Spinal cord (tissue), 10 donors: ENCODE measurements around the gene PRRC1. TPM values are rescaled to one million over a fixed set of nuclear protein-coding genes. Genes with fewer than 3 reads are reported as not detected.

Experiments
- DNase-seq, 6 donors: peaks; one replicate each; pipeline versions ENCODE4 v3.0.0 to v3.0.0-alpha.2; 2013 to 2015; ENCODE audit warnings: low spot score in 6 of 6, low read depth in 4 of 6
- H3K27ac ChIP-seq: one replicate; pipeline ENCODE4 v1.5.1; 2013; ENCODE audit warnings: low read depth, low read length, control low read depth
- H3K27me3 ChIP-seq: one replicate; pipeline ENCODE4 v1.6.1; 2013; ENCODE audit warnings: low read length; ENCODE audit not compliant: control insufficient read depth, insufficient read depth
- H3K36me3 ChIP-seq: one replicate; pipeline ENCODE4 v1.6.1; 2013; ENCODE audit warnings: low read length; ENCODE audit not compliant: control insufficient read depth, insufficient read depth
- H3K4me1 ChIP-seq: one replicate; pipeline ENCODE4 v1.6.1; 2013; ENCODE audit warnings: low read length; ENCODE audit not compliant: control insufficient read depth, insufficient read depth
- H3K4me3 ChIP-seq: one replicate; pipeline ENCODE4 v1.5.1; 2013; ENCODE audit warnings: low read depth, low read length, control low read depth
- H3K9me3 ChIP-seq: one replicate; pipeline ENCODE4 v1.6.1; 2013; ENCODE audit warnings: low read length; ENCODE audit not compliant: control insufficient read depth, insufficient read depth
- WGBS: methylation state at CpG from one replicate; pipeline ENCODE4 v1.1.5; 2013; ENCODE audit warnings: missing lambda C conversion rate; ENCODE audit not compliant: insufficient coverage; 5-methylcytosine and 5-hydroxymethylcytosine counted together
- polyA plus RNA-seq, 2 donors: library from polyadenylated mRNA; unstranded; fragments of 120-200 nt; gene quantifications; one replicate each; pipeline ENCODE4 v1.2.1, GENCODE V29; 2013; ENCODE audit not compliant: insufficient read length in 2 of 2
- total RNA-seq, 2 donors: library from RNA; depleted of rRNA in 1 of 2; stranded (reverse); fragments of 120-200 nt in 1 of 2; fragments of >200 nt in 1 of 2; gene quantifications; one replicate each; pipeline versions ENCODE4 v1.2.3 to v1.2.4, GENCODE V29; 2013 to 2014
- donor health status: healthy.

Gene PRRC1
- total and polyA plus RNA-seq, 4 donors = 30.9 to 58.2 (median 41.4) TPM

DNA sequence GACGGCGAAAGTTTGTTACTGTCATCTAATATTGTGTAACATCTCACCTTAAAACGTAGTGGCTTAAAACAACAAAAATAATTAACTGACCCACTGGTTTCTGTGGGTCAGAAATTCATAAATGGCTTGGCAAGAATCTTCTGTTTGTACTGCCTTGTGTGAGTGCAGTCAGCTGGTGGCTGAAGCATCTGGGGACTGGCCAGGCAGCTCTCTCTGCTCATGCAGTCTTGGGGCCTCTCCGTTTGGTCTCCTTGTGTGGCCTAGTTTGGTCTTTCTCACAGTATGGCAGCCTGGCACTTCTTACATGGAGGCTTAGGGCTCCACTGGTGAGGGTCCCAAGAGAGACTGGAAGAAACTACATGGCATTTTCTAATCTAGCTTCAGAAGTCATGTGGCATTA lies 82.4 kb downstream of the PRRC1 start:
- no peak for DNase-seq
- Histone ChIP-seq H3K9me3 (no peaks in the 10 kb centered on the region), H3K27me3 (no peaks in the 10 kb centered on the region), H3K4me3 (no peak overlapping the region), H3K27ac (no peak overlapping the region), H3K4me1 (no peaks in the 10 kb centered on the region), H3K36me3 (no peaks in the 10 kb centered on the region)
- WGBS = 100% methylated on average over 1 of the region's 4 CpGs

DNA sequence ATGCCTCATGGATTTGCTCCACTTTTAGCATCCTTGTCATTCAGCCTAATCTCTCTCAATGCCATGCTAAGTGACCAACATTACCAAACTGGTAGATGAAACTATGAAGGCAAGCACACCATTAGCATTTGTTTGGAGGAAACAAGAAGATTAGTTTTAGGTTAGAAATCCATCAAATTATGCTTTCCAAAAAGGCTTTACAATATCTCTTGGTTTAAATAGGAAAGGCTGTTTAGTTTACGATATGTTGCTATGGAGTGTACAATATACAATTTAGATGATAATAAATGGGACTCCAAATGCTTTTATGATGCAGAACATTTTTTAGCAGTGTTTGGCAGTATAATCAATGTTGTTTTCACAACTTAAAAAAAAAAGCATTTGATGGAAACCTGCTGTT lies 83.7 kb downstream of the PRRC1 start:
- WGBS = no CpG with 5 or more reads among the region's 1 CpG
- no peaks in the 10 kb centered on the region for H3K4me1 ChIP-seq
- no peaks in the 10 kb centered on the region for H3K27me3 ChIP-seq
- no peaks in the 10 kb centered on the region for H3K36me3 ChIP-seq
- DNase-seq = no peak
- H3K27ac ChIP-seq = no peak overlapping the region
- H3K9me3 ChIP-seq = no peaks in the 10 kb centered on the region
- H3K4me3 ChIP-seq = no peak overlapping the region

DNA sequence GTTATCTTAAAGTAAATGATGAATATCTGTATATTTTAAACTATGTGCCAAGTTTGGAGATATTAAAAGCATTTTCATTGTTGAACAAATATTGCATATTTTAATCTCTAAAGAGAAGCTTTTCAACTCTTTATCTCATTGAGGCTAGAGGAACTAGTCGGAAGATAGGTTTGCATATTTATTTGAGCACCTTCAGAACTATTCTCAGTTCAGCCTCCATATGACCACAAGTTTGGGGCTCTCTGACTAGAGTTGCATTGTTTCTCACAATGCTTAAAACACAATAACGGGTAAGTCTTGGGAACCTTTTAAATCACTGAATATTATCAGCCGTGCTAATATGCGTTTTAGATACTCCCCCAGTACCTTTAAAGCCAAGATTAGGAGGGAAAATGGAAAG lies 84.2 kb downstream of the PRRC1 start:
- no CpG with 5 or more reads among the region's 4 CpGs for WGBS
- H3K4me3 ChIP-seq = no peak overlapping the region
- no peaks in the 10 kb centered on the region for H3K36me3 ChIP-seq
- H3K4me1 ChIP-seq = no peaks in the 10 kb centered on the region
- no peaks in the 10 kb centered on the region for H3K27me3 ChIP-seq
- H3K9me3 ChIP-seq = no peaks in the 10 kb centered on the region
- no peak for DNase-seq
- H3K27ac ChIP-seq = no peak overlapping the region

DNA sequence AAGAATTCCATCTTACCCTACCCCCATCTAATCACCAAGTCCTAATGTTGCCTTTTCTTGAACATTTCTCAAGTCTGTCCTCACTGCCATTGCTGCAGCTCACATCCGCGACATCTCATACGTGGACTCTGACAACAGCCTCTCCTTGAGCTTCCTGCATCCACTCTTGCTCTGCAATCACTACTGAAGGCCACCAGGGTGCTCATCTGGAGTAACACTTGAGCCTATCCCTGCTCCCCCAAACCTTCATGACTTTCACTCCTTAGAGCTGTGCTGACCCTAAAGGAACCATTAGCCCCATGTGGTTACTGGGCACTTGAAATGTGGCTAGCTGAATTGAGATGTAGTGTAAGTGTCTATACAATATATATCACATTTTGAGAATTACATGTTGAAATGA lies 85.0 kb downstream of the PRRC1 start:
- Histone ChIP-seq H3K27me3 (no peaks in the 10 kb centered on the region), H3K36me3 (no peaks in the 10 kb centered on the region), H3K4me1 (no peaks in the 10 kb centered on the region), H3K27ac (no peak overlapping the region), H3K4me3 (no peak overlapping the region), H3K9me3 (no peaks in the 10 kb centered on the region)
- DNase-seq = no peak
- WGBS = 98% methylated on average over 3 of the region's 3 CpGs

DNA sequence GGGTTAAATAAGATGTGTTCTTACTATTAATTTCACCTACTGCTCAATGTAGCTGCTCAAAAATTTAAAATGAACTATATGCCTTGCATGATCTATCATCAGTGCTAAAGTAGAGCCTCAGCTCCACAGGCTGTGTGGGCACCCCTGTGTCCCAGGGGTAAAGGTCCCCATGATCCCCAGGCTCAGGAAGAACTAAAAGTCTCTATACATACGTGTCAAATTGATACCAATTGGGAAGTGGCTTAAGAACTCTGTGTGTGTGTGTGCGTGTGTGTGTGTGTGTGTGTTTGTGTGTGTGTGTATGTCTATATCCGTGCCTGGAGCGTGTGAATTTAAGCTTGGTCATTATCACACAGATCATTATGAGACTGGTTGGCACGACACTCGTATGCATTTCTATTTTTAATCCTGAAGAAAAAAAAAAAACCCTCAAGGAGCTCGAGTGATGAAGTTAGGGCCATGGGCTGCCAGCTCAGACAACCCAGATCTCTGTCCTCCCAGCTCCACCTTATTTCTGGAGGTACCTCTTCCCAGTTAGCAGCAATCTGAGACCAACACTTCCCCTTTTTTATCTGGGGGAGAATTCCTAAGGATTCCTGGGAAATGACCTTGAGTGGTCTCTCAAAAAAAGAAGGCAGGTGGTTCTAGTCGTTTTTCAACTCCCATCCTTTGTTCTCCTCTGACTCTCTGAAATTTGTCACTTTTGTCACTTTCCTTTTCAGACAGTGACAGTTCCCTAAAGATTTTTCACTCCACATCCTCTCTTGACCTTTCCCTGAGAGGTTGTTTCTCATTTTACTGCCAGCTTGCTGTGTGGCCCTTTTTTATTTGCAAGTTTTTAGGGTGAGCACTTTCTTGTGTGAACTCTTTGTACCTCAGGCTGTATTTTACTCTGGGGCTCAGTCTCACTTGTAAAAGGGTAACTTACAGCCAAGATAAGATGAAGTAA lies 85.7 kb downstream of the PRRC1 start:
- 17% methylated on average over 3 of the region's 8 CpGs for WGBS

More for the DNA sequence above, 85.7 kb downstream of the PRRC1 start:
- Histone ChIP-seq H3K9me3 (no peaks in the 10 kb centered on the region), H3K36me3 (no peaks in the 10 kb centered on the region), H3K27ac (no peak overlapping the region), H3K27me3 (no peaks in the 10 kb centered on the region), H3K4me1 (no peaks in the 10 kb centered on the region), H3K4me3 (no peak overlapping the region)
- no peak for DNase-seq

Other genes with a start within 250 kb of the PRRC1 start
- gene MEGF10, start 226.8 kb upstream of the PRRC1 start, total RNA-seq = 10 to 100 TPM; 28.1 to 30.3 TPM
- 10 to 100 TPM; 18.5 to 31.2 TPM for gene MEGF10, start 226.8 kb upstream of the PRRC1 start, polyA plus RNA-seq
- 10 to 100 TPM; 19.9 to 21.4 TPM for gene CTXN3, start 131.4 kb downstream of the PRRC1 start, total RNA-seq
- gene CTXN3, start 131.4 kb downstream of the PRRC1 start, polyA plus RNA-seq = 10 to 100 TPM in 1 of 2 donors, 1 to 10 TPM in 1; 9.6 to 10.8 TPM
- under 1 TPM; 0.50 to 0.99 TPM for gene CCDC192, start 185.8 kb downstream of the PRRC1 start, total RNA-seq
- 1 to 10 TPM; 1.1 to 1.6 TPM for gene CCDC192, start 185.8 kb downstream of the PRRC1 start, polyA plus RNA-seq